Measurements from ENCODE around the gene CIPC.

The CIPC gene

DNA sequence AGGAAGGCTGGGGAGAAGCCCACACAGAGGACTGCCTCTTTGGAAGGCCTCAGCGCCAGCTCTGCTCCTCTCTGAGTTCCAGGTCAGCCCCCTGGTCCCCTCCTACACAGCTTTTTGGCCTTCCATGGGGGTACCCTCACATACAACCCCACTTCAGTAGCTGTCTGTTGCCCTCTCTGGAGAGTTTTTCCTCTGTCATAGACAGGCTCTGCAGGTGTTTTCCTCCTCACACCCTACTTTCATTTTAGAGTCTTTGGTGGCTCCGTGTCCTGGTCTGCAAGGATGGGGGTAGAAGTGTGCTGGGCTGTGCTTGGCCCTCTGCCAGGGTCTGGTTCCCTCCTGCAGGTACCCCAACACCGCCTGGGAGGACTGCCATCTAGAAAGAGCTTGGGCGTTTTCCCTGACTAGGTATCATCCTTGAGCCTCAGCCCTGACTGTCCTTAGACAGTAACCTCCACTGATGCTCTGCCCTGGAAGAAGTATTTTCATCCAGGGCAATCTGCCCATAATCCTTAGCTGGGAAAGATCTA is 28.5 kb downstream of the CIPC start:
- no peak overlapping the region for H3K4me3 ChIP-seq (ENCODE audit: low read length)
- H3K36me3 ChIP-seq (ENCODE audit: insufficient read depth, low read length): no peaks in the 10 kb centered on the region
- H3K9me3 ChIP-seq (ENCODE audit: low read length): no peaks in the 10 kb centered on the region
- H3K4me1 ChIP-seq (ENCODE audit: insufficient read depth, low read length): peaks cover 6% of the 10 kb centered on the region
- H3K27me3 ChIP-seq (ENCODE audit: insufficient read depth, low read length): no peaks in the 10 kb centered on the region
- H2AFZ ChIP-seq (ENCODE audit: low read depth, low read length): no peak overlapping the region

DNA sequence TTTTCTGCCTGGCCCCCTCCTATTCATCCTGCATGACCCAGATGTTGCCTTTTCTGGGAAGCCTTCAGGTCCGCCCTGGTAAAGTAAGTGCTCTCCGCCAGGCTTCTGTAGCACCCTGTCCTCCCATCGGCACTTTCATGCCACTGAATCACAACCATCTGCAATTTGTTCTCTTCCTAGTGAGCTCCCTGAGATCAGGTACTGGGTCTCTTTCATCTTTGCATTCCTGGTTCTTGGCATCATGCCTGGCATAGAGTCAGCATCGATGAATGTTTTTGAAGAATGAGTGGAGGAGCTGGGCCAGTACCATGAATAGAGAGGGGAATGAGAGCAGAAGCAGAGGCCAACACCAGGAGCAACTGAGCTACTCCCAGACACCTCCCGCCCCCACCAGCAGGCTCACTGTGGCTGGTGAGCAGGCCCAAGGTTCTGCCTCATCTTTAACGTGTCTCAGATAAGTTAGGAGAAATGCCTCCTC is 30.4 kb downstream of the CIPC start:
- Histone ChIP-seq H2AFZ (ENCODE audit: low read depth, low read length) (no peak overlapping the region), H3K9me3 (ENCODE audit: low read length) (no peaks in the 10 kb centered on the region), H3K27me3 (ENCODE audit: insufficient read depth, low read length) (no peaks in the 10 kb centered on the region), H3K4me3 (ENCODE audit: low read length) (no peak overlapping the region), H3K36me3 (ENCODE audit: insufficient read depth, low read length) (no peaks in the 10 kb centered on the region), H3K4me1 (ENCODE audit: insufficient read depth, low read length) (no peaks in the 10 kb centered on the region)

DNA sequence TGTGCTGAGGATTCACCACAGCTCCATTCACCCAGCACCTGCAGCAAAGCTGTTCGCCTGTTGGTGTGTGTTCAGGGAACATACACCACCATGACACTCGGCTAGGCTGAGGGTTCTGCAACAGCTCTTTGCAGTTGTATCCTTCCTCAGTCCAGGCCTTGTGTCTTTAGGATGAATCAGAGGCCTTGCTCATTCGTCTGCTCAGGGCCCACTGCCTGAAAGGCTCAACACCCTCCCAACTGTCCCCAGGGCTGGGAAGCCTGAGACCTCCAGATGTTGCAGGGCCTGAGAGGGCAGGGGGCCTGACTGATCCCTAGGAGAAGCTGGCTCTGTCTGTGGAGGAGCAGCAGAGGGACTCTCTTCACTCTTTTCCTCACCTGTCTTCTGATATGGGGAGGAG is 32.3 kb downstream of the CIPC start:
- Histone ChIP-seq H3K9me3 (ENCODE audit: low read length) (no peaks in the 10 kb centered on the region), H3K36me3 (ENCODE audit: insufficient read depth, low read length) (no peaks in the 10 kb centered on the region), H3K27me3 (ENCODE audit: insufficient read depth, low read length) (no peaks in the 10 kb centered on the region), H3K4me3 (ENCODE audit: low read length) (no peak overlapping the region), H3K4me1 (ENCODE audit: insufficient read depth, low read length) (no peaks in the 10 kb centered on the region), H2AFZ (ENCODE audit: low read depth, low read length) (no peak overlapping the region)

DNA sequence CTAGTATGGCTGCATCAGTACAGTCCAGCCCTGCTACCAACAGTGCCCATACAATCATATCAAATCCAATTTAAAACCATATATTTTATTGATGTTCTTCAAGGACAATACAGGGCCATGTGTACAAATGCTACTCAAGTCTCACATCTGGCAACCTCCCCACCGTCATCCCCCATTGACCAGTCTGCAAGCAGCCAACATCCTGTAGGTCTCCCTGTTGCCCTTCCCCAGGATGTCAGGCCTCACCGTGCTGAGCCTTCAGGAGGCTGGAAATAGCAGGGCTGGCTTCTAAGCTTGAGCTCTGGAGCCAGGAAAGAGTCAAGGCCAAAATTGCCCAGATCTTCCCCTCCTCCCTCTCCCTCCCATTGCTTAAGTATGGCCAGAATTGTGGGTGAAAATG is 33.1 kb downstream of the CIPC start:
- Histone ChIP-seq H3K36me3 (ENCODE audit: insufficient read depth, low read length) (no peaks in the 10 kb centered on the region), H3K9me3 (ENCODE audit: low read length) (no peaks in the 10 kb centered on the region), H3K27me3 (ENCODE audit: insufficient read depth, low read length) (no peaks in the 10 kb centered on the region), H2AFZ (ENCODE audit: low read depth, low read length) (no peak overlapping the region), H3K4me1 (ENCODE audit: insufficient read depth, low read length) (no peaks in the 10 kb centered on the region), H3K4me3 (ENCODE audit: low read length) (no peak overlapping the region)

GRCh38 chr14:77131871-77132486 is 33.9 kb downstream of the CIPC start:
- Histone ChIP-seq H3K4me1 (ENCODE audit: insufficient read depth, low read length) (no peaks in the 10 kb centered on the region), H3K27me3 (ENCODE audit: insufficient read depth, low read length) (no peaks in the 10 kb centered on the region), H2AFZ (ENCODE audit: low read depth, low read length) (no peak overlapping the region), H3K9me3 (ENCODE audit: low read length) (no peaks in the 10 kb centered on the region), H3K4me3 (ENCODE audit: low read length) (no peak overlapping the region), H3K36me3 (ENCODE audit: insufficient read depth, low read length) (peaks cover 1% of the 10 kb centered on the region)

GRCh38 chr14:77133720-77134338 is 35.8 kb downstream of the CIPC start:
- Histone ChIP-seq H3K4me1 (ENCODE audit: insufficient read depth, low read length) (no peaks in the 10 kb centered on the region), H2AFZ (ENCODE audit: low read depth, low read length) (no peak overlapping the region), H3K36me3 (ENCODE audit: insufficient read depth, low read length) (peaks cover 2% of the 10 kb centered on the region), H3K27me3 (ENCODE audit: insufficient read depth, low read length) (no peaks in the 10 kb centered on the region), H3K4me3 (ENCODE audit: low read length) (no peak overlapping the region), H3K9me3 (ENCODE audit: low read length) (no peaks in the 10 kb centered on the region)

GRCh38 chr14:77139022-77139421 is 41.0 kb downstream of the CIPC start:
- Histone ChIP-seq H2AFZ (ENCODE audit: low read depth, low read length) (no peak overlapping the region), H3K4me3 (ENCODE audit: low read length) (no peak overlapping the region), H3K9me3 (ENCODE audit: low read length) (no peaks in the 10 kb centered on the region), H3K4me1 (ENCODE audit: insufficient read depth, low read length) (peaks cover 26% of the 10 kb centered on the region), H3K36me3 (ENCODE audit: insufficient read depth, low read length) (peaks cover 2% of the 10 kb centered on the region), H3K27me3 (ENCODE audit: insufficient read depth, low read length) (peaks cover 3% of the 10 kb centered on the region)

DNA sequence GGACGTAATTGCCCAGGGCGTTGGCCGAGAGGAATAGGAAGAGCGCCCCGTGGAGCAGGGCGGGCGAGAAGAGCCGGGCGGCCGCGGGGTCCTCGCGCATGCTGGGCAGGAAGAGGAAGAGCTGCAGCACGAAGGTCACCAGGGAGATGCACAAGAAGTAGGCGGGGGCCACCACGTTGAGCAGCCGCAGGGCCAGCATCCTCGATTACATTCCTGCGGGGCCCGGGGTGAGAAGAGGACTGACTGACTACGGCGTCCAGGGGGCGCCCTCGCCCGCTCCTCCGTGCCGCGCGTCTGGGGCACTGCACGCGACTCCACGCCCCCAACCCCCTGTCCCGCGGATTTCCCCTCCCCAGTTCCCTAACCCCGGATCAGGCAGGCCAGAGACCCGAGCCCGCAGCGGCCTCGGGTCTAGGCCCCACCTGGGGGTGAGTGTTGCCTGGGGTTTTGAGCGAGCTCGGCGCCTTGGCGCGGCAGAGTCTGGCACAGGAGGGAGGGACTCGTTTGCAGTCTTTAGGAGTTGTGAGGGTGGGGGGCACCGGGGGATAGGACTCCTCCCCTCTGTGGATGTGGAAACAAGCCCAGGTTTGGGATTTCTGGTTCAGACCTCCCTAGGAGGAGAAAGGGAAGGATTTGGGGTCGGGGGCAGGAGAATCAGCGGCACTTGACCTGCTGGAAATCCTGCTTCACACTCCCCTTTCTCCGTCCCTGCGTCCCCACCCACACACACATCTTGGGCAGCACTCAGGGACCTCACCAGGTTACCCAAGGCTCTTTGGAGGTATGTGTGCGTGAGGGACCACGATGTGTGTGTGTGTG is 41.7 kb downstream of the CIPC start:
- peak overlapping the region; percentile 57 for H3K4me3 ChIP-seq (ENCODE audit: low read length)
- H3K27me3 ChIP-seq (ENCODE audit: insufficient read depth, low read length): peaks cover 3% of the 10 kb centered on the region
- peaks cover 26% of the 10 kb centered on the region for H3K4me1 ChIP-seq (ENCODE audit: insufficient read depth, low read length)
- H3K9me3 ChIP-seq (ENCODE audit: low read length): no peaks in the 10 kb centered on the region
- peaks cover 2% of the 10 kb centered on the region for H3K36me3 ChIP-seq (ENCODE audit: insufficient read depth, low read length)
- H2AFZ ChIP-seq (ENCODE audit: low read depth, low read length): peak overlapping the region; percentile 74

- peaks cover 2% of the 10 kb centered on the region for H3K36me3 ChIP-seq (ENCODE audit: insufficient read depth, low read length)
- H2AFZ ChIP-seq (ENCODE audit: low read depth, low read length): peak overlapping the region; percentile 88
- peaks cover 26% of the 10 kb centered on the region for H3K4me1 ChIP-seq (ENCODE audit: insufficient read depth, low read length)
- H3K4me3 ChIP-seq (ENCODE audit: low read length): peak overlapping the region; percentile 57
- H3K9me3 ChIP-seq (ENCODE audit: low read length): no peaks in the 10 kb centered on the region
- H3K27me3 ChIP-seq (ENCODE audit: insufficient read depth, low read length): peaks cover 3% of the 10 kb centered on the region
Measured at GRCh38 chr14:77140359-77141213, 42.5 kb downstream of the CIPC start.

DNA sequence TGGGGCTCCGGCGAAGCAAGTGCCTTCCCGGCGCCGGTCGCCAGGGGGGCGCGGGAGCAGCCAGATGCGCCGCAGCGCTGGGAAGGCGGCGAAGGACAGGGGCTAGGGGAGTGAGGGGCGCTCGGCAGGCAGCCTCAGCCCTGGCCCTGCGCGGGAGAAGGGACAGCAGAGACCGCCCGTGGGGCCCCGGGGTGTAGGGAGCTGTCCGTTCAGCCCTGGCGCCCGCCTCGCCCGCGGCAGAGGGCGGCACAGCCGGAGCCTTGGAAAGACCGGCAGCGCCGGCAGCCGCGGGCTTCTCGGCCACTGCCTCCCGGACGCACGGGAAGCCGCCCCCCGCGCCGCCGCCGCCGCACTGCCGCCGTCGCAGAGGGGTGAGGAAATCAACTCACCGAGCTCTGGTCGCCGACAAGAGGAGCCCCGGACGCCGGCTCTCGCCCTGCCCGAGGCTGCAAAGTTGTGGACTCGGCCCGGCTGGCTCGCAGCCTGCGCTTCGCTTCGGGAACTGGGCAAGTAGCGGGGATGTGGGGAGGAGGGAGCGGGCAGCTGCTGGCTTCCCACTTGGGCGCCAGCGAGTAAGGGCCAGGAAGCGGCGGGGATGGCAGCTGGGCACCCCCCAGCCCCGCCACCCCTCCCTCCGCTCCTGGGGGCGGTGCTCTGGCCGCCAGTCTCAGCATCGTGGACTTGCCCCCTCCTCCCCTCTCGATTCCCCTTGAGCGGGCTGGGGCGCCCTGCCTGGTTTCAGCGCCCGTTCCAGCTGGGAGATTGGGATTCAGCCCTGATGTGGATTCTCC is 43.4 kb downstream of the CIPC start, which contains the start of gene ZDHHC22:
Gene ZDHHC22, minus strand, starts transcription at position 578 of the 791 bp plus-strand sequence. CDS start 2,053 bp downstream, outside the sequence.
- Histone ChIP-seq H3K27me3 (ENCODE audit: insufficient read depth, low read length) (peaks cover 3% of the 10 kb centered on the region), H3K4me1 (ENCODE audit: insufficient read depth, low read length) (peaks cover 26% of the 10 kb centered on the region), H3K36me3 (ENCODE audit: insufficient read depth, low read length) (peaks cover 2% of the 10 kb centered on the region), H2AFZ (ENCODE audit: low read depth, low read length) (peak within 1 kb of the TSS; percentile 88), H3K9me3 (ENCODE audit: low read length) (no peaks in the 10 kb centered on the region), H3K4me3 (ENCODE audit: low read length) (peak within 1 kb of the TSS; percentile 57)

DNA sequence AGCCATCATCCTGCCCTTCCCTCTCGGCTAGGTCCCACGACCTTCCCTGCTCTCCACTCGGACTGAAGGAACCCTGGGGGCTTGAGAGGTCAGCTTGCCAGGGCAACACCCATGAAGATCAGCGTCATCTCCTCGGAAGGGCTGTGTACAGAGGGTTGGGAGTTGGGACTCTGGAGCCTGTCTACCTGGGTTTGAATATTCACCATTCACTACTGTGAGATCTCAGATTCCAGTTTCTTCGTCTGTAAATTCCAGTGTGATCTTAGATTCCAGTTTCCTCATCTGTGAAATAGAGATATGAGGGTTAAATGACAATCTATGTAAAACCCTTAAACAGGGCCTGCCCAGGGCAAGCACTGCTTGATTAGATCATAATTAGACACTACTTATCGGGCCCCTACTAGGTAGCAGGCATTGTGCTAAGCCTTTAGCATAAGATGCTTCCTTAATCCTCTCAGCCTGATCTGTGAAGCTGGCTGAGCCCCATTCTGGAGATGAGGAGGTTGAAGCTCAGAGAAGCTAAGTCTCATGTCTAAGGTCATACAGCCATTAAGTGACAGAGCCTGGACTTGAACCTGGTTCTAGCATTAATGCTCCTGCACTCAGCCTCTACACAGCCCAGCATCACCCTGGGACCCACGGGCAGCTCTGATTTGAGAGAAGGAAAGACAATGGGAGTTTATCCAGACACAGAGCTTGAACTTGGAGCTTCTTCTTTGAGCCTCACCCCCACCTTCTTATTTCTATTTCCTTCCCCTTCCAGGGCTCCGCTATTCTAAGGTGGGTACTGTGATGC is 44.1 kb downstream of the CIPC start:
- Histone ChIP-seq H3K9me3 (ENCODE audit: low read length) (no peaks in the 10 kb centered on the region), H3K36me3 (ENCODE audit: insufficient read depth, low read length) (no peaks in the 10 kb centered on the region), H3K4me3 (ENCODE audit: low read length) (peak overlapping the region; percentile 57), H2AFZ (ENCODE audit: low read depth, low read length) (peak overlapping the region; percentile 88), H3K4me1 (ENCODE audit: insufficient read depth, low read length) (peaks cover 26% of the 10 kb centered on the region), H3K27me3 (ENCODE audit: insufficient read depth, low read length) (peaks cover 3% of the 10 kb centered on the region)

Measured in neuron (in vitro differentiated cells).